Stimulated activated CD8-positive, alpha-beta memory T cell treated with anti-CD3 and anti-CD28 coated beads, Interleukin-7, amount 100 ng/mL, for 24 hours (primary cell): Measurements from ENCODE around the gene FBXL7.

Experiments used
- DNase-seq: peaks from one replicate; pipeline ENCODE4 v3.0.0-alpha.2; 2020; ENCODE audit warnings: low read depth

FBXL7 gene

DNA sequence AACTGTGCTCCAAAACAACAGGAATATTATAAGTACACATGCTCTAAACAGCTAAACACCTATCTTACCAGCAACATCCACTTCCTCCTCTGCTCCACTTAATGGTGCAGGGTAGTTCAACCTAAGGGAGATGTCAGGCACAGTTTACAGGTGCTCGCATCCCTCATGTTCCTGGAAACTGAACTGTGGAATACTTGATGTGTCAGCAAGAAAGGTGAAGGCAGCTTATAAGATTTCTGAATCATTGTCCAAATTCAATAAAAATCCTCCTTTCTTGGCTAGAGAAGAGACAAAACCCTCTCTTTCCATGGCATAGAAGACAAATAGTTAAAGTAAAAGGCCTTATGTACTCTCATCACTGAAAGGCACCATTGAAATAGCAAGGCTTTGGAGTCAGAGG lies 272.2 kb downstream of the FBXL7 start:
- DNase-seq = no peak

DNA sequence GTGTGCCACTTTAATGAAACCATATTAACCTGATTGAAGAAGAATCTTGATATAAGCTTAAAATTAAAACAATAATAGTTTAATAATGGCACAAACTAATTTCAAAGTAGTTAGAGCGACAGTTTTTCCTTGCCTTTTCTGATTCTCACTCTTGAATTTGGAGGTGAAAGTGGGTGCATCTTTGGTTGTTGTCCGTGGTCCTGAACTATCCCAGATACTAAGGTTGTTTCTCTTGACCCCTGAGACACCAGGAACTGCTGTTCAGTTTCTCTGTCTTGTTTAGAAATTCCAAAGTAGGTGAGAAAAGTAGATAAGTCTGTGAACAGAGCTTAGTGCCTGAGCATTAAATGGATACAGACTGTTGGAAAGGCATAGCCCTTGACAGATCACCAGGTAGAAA lies 274.7 kb downstream of the FBXL7 start:
- DNase-seq = no peak

DNA sequence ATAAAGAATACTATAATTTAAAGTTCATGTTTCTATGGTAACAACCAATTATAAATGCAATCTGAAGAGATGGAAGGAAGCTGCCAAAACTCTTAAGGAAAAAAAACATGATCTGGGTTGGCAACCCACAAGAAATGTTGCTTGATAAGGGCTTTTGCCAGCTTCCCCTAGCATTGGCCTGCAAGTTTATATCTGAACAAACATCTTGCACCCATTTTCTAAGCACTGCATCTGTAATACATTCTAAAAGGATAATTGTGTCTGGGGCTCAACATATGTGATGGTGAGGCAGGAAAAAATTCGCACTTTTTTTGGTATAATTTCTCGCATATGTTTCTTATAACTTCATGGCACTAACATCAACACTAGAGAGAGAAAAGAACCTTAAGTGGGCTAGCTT lies 276.4 kb downstream of the FBXL7 start:
- no peak for DNase-seq

DNA sequence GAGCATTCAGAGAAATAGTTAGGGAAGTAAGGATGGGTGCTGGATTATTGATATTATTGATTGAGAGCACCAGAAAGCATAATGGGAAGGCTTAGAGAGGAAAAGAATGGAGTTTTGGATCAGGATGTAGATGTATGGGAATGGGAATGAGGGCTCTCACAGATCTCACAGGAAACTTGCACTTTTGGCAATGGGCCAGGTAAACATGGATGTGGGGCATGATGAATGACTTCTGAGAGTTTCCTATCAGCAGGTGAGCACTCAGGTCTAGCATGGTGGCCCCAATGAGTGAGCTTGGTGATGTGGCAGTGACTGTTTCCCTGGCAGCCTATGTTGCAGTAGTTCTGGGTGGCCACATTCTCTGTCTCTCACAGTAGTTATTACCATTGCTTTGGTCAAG lies 283.8 kb downstream of the FBXL7 start:
- no peak for DNase-seq

DNA sequence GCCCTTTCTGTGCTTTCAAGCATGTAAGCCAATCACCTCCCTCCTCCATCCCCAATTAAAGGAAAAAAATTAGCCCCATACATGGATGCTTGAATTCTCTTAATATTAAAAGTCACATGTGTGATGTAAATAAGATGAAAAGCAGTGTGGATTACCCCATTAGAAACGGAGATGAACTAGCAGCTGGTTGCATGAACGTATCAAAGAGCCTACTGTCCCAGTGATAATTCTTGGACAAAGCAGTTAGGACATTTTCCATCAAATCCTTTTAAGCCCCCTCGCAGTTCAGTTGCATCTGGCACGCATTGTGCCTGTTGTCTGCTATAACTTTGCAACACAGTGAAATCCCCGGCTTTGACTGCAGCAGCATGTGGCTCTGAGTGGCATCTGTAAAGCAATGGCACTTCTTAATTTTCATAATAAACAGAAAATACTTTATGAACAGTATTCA lies 285.6 kb downstream of the FBXL7 start:
- DNase-seq = no peak

DNA sequence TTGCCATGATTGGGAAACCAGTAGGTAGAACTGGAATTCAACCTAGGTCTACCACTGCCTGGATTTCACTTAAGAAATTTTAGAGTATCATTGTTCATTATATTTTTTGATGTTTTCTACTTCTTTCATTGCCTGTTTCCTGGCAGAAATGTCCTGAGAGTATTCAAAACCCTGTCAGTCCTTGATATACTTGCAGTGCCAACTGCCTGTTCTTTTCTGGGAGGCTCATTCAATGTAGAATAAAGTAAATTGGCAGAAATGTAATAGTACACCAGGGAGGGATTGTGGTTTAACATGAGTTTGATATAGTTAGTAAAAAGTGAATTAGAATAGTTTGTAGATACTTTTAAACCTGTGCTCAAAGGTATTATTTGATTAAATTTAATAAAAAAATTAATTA lies 286.3 kb downstream of the FBXL7 start:
- no peak for DNase-seq

DNA sequence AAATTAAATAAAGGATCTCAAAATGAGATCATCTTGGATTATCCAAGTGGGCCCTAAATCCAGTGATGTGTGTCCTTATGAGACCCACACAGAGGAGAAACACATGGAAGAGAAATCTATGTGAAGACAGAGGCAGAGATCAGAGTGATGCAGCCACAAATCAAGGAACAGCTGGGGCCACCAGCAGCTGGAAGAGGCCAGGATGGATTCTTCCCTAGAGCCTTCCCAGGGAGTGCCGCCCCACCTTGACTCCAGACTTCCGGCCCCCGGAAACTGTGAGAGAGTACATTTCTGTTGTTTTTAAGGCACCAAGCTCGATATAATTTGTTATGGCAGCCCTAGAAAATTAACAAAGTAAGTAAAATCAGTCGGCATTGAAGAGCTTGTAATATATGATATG lies 286.9 kb downstream of the FBXL7 start:
- no peak for DNase-seq

DNA sequence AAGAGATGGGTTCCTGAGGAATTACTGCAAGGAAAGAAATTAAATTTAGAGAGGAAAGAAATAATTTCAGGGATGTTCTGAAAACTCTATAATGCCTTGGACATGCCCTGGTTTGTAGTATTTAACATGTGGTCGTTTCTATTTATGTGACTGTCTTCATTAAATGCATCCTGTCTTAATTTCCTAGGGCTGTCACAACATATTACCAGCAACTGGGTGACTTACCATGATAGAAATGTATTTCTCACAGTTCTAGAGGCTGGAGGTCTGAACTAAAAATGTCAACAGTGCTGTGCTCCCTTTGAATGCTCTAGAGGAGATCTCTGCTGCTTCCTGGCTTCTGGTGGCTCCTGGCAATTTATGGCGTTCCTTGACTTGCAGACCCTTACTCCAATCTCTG lies 287.7 kb downstream of the FBXL7 start:
- no peak for DNase-seq

DNA sequence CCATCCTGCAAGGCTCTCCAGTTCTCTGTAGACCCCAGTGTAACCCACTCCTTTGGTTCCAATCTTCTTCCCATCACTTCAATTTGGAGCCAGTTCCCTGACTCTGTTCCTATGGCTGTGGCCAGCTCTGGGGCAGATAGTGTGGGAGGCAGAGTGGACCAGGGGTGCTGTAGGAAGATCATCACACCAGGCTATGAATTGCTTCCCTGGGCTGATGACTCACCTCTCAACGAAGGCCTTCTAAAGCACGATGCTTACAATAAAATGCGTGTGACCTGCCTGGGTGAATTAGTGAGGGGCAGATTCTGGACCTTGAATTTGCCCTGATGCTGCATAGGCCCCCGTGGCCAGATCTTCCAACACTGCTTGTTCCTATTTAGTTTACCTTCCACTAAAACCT lies 289.7 kb downstream of the FBXL7 start:
- no peak for DNase-seq

DNA sequence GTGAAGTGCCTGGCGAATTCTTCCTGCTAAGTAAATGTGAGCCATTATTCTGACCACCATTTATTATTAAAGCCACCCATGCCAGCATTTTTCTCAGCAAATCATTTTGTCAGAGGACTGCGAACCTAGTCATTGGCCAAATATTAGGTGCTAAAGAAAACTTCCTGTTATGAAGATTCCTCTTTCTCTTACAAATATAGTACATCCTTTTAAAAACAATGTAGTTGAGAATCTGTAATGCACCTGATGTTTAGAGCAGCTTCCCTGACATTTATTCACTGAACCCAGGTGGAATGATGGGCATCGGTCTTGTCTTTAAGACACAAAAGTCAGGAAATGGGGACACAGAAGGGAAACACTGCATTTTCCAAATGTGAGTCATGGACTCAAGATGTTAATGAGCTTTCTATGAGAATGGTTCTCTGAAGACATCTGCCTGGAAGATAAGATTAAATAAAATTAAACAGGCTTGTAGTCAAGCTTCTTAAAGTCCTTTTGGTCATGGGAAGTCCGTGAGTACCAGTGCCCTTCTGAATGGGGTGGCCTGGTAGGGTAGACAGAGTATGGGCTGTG lies 290.6 kb downstream of the FBXL7 start:
- no peak for DNase-seq

DNA sequence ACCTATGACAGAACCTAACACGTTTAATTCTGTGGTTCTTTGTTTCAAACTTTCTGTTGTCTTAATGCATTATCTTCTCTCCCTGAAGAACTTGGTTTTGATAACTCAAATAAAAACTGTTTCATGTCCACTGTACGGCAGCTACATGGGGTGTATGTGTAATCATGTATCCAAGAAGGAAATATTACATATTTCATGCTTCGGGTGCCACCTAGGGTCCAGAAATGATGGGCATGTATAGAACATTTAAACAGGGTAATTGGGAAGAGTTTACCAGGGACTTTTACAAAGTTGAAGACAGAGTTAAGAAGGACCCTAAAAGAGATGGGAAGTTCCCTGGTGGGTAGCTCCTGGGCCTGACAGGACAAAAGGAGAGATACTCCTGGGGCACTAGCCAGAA lies 291.3 kb downstream of the FBXL7 start:
- no peak for DNase-seq

DNA sequence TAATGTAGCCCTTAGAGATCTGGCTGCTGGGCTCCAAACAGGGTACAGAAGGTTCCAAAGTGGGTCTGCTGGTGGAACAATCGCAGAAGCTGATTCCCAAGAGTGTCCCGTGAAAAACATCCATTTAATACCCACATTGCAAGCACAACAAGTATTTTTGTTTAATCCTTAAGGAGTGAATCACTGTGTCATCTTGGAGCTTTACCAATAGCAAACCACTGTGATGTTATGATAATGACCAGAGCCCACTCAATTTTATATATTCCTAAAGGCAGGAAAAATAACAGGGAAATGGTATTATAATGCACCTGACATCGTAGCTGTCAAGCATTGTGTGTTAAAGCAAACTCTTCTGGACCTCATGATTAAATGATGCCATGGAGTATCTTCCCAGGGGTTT lies 291.9 kb downstream of the FBXL7 start:
- DNase-seq = no peak

DNA sequence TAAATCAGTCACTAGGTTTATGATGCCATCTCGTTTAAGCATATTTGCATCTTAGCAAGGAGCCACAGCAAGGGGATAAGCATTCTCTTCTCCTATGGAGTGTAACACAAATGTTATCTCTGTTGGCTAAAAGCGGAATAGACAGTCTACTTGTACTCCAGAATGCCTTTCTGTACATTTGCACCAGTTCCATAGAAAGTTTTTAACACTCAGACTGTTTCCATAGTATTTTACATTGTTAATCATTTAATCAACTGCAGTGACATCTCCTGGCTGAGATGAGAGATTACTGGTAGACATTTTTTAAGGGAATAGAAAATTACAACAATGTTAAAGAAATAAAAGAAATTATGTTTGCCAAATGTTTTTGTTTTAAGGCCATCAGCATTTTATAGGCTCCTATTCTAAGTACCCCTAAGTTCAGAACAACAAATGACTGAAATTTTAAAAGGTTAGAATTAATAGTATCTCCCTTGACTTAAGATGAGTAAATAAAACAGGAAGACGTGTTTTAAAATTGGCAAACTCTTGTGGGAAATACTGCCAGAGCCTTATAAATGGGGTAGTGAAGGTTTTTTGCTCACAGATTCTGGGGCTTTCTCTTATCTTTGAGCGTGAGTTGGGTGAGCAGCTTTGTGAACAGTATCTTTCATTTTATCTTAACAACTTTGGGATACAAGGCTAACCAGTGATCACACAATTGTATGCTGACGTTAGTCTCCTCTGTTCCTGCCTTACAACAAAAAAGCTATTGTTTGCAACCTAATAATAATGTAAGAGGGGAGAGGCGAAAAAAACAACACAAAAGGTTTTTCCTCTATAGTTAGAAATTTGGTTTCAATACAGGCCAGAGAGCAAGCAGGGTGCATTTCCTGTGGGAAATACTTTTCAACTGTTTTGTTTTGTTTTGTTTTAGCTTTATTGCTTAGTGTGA lies 294.3 kb downstream of the FBXL7 start:
- no peak for DNase-seq

DNA sequence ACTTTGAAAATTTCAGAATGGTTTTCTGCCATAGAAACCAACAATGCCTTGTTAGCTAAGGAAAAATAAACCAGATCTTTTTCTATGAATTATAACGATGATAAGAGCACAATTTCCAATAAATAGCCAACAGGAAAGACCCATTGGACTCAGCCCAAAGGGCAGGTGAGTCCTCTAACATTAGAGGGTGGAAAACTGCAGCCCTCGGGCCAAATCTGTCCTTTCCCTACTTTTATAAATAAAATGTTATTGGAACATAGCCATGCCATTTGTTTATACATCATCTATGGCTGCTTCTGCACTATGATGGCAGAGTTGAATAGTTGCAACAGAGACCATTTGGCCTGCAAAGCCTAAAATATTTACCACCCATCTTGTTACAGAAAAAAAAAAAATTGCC lies 296.1 kb downstream of the FBXL7 start:
- DNase-seq = no peak

DNA sequence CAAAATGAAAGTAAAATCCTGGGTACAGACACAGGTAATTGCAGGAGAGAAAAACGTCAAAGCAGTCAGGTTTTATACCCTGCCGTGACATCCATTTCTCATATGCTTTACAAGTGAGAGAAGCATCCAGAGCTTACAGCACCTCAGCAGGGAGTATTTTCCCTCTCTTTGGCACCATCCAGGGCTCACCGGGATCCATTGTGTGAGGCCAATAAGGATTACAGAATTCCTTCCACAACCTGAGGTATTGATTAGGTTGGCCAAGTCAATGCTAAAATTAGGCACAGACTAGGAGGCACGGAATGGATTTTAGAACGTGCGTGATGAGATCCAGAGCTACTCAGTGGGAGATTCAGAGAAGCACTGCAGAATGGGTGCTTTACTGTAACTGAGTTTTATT lies 296.6 kb downstream of the FBXL7 start:
- DNase-seq = no peak

DNA sequence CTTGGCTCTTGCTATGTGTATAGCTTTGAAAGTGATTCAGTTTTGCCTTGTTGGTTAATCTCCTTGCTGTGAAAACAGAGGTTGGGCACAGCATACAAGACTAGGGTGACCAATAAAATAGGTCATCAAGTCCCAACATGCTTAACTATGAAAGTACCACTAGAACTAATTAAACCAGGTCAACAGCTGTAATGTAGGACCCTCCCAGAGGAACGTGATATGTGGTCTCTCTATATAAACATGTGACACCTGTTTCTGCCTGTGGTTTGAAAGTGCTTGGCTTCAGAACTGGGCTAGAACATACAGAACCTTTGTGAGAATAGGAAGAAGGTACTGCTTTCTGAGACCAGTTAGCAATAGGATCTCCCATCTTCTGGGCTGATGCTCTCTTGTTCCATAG lies 297.1 kb downstream of the FBXL7 start:
- DNase-seq = no peak

DNA sequence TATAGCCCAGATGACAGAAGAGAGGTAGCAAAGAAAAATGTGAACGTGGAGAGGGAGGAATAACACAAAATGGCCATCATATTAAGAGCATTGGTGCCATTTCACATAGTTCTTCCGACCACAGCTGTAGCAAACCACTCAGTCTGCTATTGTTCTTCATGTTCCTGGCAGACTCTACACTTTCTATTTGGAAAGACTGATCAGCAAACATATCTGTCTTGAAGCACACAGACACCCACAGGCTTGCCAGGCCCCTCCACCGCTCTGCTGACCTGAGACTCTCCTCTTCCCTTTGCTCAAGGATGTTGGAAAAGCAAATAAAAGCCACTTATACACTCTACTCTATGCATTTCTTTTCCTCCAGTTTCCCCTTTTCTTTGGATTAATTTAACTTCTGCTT lies 298.0 kb downstream of the FBXL7 start:
- no peak for DNase-seq

DNA sequence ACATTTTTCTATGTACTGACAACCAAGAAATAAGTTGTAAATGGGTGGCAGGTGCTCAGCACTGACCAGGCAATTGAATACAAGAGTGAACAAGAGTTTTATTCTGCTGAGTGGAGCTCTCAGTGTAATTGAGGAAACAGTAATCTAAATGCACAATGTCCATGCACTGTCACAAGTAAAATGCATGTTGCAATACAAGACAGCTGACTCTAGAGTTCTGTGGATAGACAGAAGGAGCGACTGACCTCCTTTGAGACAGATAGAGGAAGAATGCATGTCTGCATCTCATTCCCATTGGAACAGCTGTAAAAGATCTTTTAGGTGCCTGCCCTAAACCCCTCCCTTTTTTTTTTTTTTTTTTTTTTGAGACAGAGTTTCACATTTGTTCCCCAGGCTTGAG lies 299.0 kb downstream of the FBXL7 start:
- DNase-seq = no peak

DNA sequence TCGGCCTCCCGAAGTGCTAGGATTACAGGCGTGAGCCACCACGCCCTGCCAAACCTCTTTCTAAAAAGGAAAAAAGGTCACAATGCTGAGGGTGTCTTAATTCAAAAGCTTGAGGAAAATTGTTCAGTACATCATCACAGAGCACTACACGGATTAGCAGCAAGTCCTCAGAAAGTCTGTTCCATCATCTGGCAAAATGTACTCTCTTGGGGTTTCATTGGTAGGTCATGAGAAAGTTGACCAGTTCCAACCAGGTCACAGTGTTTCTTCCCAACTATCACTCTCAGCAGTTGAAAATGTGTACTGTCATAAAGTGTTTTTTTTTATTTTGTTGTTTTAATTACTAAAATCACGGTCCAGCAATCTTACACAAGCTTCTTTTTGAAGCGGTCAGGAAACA lies 299.6 kb downstream of the FBXL7 start:
- no peak for DNase-seq

DNA sequence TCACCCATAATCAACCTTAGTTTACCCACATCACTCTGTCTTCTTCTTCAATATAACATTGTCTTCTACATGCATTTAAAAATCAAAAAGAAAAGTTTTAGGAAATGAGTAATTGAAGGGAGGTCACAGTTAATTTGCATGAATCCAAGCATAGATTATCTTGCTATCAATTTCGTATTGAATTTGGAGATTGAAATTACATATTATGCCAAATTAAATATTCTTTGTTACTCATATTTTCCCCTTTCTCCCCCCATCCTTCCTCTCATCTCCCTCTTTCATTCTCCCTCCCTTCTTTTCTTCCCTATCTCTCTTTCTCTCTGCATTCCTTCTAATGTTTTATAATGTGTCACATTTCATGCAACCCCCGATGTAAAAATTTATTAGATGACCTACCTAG lies 303.3 kb downstream of the FBXL7 start:
- no peak for DNase-seq

DNA sequence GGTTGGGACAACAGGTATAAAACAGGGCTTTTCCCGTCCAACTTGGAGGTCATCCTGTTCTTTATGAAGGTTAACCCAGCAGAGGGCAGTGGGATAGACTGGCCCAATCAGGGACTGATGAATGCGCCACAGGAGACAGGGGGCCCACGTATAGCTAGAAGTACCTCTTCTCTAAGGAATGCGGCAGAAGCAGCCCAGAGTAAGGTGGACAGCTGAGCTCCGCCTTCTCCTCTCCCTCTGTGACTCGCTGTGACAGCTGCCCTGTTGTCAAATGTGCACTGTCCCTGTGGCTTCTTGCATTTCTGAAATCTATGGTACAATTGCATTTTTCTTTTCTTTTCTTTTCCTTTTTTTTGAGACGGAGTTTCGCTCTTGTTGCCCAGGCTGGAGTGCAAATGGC lies 306.6 kb downstream of the FBXL7 start:
- no peak for DNase-seq

DNA sequence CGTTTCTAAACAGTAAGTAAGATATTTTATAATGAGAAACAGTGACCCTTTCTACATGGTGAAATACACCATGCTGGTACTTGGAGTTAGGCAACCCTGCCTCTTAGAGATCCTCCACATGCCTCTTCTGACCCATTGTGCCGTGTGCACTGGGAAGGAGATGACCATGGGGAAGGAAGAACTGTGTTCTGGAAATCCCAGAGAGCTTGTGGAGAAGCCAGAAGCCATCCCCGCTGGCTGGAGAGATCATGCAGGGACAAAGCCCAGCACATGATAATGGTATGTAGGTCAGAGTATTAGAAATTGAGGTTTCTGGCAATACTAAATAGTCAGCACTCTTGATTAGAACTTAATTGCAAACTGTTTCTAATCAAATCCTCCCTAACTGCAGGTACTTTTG lies 307.3 kb downstream of the FBXL7 start:
- no peak for DNase-seq

DNA sequence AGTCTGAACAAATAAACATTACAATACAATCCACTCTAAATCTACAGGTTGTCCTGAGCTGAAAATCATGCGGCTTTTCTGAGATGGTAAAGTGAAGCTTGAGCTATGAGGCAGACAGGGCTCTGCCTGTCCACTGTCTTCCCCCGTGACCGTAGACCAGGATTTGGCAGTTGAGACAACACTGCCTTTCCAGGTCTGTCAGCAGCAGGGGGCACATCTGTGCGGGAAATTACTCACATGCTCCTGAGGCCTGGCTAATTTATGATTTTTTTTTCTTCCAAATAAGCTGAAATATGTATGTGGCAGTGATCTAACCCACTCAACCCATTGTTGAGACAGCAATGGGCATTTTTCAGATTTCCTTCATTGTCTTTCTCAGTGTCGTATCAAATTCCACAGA lies 307.9 kb downstream of the FBXL7 start:
- no peak for DNase-seq

DNA sequence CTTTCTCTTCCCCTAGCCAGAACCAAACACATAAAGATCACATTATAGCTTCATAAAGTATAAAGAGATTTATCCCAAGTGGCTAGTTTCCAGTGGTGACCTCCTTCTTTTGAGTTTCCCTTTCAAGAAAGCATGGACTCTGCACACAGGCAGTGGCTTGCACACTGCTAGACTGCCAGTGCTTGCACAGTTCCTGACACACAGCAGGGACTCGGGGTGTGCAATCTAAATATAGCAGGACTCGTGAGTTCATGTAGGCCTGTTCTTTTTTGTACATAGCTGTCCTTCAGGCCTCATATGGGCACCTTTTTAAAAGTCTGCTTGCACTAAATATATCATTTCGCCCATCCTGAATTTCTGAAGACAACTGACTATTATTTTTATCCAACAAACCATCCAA lies 308.6 kb downstream of the FBXL7 start:
- DNase-seq = no peak
